IPS-NIHi7 (cell line): ENCODE results near the gene PAPOLA.
A peak's percentile ranks its signal among the peaks of the same experiment; 100 is the strongest.

Experiments used
- DNase-seq: peaks from one replicate; pipeline ENCODE4 v3.0.0; 2012; ENCODE audit warnings: mixed read lengths; ENCODE audit errors: extremely low spot score

Gene PAPOLA

DNA sequence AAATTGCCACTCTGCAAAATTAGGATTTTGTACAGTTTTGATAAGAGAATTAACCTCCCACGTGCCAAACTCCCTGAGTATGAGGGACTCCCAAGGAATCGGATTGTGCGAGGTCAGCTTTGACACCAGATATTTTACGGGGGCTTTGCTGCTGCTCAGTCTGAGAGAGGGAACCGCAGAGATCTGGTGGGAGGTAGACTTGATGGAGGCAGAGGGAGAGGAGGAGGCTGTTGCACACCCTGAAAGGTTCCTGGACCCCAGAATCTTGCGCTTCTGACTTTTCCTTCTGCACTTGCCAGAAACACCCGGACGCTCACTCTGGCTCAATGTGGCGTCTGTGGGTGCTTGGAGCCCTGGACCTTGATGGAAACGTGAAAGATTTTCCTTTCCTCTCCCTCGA lies 83.9 kb downstream of the PAPOLA start:
- no peak for DNase-seq

DNA sequence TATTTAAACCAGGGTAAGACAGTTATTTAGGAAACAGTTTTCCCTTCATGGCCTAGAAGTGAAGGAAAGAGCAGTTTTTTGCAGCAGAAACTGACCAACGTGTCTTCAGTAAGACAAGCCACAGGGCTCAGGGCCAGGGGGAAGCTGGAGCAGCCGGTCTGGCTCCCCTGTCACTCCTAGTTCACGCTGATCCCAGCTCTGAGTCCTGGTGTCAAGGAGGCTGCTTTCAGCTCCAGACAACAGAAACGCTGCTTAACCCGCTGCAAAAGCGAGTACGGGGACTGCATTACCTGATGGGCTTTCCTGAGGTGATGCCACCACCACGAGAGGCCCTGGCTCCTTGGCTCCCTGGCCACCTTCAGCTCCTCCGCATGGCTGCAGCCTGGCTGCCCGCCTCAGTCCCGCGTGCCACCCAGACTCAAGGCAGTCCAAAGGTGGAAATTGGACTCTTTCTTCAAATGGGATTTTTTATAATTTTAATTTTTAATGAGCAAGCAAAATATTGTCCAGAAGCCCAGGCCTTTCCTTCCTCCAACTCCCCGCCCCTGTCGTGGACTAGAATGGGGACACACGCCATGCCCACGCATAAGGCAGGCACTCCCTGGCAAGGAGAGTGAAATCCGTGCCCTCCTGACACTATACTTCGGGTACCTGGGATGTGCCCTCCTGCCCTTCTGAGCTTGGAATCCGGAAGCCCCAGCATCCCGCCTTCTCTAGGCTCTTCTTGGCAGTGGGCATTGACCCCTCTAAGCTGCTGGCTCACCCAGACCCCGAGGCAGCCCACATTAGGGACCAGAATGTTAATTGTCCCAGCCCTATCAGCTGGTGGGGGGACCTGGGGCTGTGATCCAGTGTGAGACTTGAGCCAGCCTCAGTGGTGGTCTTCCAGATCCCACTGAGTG lies 85.0 kb downstream of the PAPOLA start:
- no peak for DNase-seq

DNA sequence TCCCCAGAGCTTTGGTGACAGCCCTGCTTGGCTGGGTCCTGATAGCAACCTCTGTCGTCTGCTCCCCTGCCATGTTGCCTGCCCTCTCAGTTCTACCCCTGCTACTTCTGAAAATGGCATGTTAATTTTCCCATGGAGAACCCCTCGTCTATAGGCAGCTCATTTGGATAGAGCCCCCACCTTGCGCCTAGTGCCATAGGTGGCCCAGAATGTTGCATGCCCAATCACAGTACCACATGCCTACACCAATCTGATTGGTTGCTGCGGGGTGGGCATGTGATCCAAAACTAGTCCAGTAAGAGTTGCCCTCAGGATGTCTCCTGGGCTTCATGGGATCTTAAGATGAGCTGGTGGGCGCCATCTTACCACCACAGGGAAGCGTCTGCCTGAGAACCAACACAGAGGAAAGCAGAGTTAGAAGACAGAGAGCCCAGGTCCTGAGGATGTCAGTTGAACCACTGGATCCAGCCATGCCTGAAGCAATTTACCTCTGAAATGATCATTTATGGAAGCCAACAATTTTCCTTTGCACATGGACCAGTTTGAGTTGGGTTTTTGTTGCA lies 85.7 kb downstream of the PAPOLA start:
- DNase-seq = no peak

DNA sequence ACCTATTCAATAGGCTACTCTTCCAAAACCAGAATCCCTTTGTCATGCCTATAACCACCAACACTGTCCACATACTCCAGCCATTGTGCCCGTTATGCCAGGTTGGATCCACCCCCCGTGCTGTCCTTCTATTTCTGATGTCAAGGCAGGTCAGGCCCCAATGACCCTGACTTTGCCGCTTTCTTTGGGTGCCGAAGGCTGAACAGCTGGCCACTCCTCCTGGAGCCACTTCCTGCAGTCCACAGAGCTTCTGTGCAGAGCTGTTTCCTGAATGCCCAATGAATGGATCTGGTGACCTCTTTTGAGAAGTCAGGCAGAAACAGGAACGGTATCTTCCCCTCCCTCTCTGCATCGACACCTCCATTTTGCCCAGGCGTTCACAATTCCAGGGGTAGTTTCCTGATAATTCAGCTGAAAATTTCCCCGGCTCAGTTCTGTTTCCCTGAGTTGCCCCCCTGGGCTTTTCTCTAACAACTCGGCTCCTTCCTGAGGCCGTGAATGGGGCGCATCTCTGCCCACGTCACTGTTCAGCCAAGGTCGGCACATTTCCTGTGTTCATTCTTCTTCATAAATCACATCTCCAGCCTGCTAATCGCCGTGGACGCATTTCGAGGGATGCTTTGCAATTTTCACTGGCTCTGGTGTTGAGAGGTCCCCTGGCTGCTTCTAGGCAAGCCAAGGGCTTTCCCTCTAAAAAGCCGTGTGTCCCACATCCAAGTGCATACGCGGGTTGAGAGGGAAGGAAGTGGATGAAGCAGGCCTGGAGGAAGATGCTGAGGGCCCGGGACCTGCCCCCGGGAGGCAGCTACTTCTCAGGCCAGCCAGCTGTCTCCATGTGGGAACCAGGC lies 86.5 kb downstream of the PAPOLA start:
- DNase-seq = no peak

DNA sequence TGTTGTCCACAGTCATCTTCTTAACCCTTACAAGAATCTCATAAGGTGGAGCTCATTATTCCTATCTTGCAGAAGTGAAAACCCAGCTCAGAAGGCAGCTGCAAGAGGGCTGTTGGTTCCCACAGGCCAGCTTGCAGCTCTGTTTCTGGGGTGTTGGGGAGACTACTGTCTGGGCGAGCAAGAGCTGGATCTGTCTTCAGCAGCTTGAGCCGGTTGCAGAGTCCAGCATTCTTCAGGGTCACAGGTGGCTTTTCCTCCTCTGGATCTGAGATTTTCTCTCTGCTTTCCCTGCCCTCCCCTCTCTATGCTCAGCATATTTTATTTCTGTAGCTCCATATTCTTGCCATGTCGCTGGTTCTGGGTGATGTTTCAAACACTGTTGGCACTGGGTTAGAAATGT lies 87.4 kb downstream of the PAPOLA start:
- no peak for DNase-seq

DNA sequence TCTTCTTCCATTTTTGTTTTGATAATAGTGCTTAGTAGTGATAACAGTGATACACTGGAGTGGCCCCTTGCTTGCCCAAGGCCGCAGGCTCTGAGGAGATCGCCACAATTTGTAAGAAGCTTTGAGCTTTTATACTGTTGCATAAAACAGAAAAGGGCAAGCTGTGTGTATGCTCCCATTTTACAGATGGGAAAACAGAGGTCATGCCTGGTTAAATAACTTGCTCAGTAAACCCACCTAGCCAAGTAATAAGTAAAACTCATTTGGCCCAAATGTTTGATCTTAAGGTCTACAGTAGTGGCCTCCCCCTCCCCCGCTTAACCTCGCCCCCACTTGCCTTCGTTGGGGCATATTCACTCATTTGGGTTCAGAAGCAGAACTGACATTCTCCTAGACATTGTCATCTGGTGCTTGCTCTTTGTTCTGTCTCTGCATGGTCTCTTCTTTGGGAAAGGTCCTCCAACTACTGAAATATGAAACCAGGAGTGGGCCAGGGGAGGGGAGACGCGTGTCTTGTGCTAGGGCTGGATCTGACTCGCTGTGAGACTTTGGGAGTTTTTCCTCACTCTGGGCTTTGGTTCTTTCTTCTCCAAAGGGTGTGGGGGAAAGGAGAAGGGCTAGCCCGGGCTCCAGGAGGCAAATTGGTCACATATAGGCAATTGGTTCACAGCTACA lies 88.1 kb downstream of the PAPOLA start:
- DNase-seq = no peak

DNA sequence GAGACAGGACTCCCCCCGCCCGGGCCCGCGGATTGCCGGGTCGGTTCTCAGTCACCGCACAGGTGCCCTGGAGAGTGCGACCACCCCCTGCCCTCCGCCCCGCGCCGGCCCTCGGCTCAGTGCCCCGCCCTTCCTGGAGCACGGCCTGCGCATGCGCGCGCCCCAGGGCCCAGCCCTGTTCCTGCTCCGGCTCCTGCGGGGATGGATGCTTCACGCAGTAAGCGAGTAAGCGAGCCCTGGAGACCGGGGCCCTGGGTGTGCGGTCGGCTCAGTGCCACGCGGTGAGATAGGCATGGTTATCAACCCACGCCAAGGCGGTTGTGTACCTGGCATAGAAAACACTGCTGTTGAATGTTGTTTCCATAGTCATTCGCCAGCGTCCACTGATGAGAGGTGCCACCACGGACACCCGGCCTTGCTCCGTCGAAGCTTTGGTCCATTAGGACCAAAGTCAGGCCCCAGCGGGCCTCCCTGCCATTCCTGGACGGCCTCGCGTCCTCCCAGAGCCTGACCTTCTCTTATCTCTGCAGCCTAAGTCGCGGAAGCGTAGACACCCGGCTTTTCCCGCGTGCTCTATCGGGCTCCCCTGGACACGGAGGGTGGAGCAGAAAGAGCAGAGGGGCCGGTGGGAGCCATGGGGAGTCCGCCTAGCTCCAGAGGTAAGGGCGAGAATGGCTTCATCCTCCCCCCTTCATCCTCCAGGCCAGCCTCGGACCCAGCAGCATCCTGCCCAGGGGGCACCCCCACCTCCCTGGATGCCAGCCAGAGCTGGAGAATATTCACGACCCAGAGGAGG lies 90.6 kb downstream of the PAPOLA start:
- peak; percentile 96 for DNase-seq

DNA sequence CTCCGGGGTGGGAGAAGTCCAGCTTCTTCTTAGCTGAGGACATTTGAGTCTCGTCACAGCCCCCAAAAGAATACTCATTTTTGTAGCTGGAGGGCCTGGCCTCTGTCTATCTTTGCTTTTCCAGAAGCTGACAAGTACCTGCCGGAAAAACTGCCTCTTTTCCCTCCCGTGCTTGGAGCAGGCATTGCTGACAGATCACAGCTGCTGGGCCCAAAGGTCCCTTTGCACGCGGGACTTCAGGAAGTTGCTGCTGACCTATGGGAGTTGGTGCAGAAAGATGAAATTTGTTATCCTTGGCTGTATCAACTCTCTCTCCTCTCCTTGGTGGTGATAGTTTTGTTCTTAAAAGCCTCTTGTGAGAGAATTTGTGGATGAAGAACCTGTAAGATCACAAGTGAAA lies 92.8 kb downstream of the PAPOLA start:
- DNase-seq = no peak

DNA sequence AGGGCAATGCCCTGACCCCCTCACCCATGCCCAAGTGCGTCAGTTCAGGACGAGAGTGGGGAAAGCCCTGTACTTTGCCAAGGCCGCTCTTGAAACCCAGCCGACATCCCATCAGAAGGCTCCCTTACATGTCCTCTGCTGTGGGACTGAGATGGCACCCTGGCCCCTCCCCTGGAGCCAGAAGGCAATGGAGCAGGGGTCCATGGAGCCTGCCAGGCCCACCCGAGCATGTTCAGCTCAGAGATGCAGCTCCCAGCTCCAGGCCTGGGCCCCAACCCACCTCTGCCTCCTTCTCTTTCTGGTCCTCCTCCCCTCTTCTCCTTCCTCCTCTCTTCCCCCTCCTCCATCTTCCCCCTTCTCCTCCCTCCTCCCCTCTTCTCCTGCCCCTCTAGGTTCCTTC lies 95.5 kb downstream of the PAPOLA start:
- no peak for DNase-seq

DNA sequence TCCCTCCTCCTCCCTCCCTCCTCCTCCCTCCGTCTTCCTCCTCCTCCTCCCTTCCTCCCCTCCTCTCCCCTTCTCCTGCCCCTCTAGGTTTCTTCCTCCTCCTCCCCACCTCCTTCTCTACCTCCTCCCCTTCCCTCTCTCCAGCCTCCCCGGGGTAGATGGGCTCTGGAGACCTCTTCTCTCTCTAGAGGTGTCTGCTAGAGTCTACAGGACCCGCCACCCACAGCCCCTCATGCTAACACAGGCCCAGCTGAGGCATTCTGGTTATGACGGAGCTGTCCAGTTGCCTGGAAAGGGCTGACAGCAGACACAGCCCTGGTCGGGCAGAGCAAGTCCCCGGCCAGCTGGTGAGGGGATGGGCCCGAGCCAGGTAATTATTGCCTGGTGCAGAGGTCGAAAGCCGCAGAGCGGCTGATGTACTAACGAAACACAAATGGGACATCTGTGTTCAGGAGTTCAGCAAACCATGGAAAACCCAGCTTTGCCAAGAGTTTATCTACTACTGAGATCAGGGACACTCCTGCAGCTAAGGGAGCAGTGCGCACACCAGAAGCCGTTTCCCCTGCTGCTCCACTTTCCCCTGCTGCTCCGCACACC lies 96.2 kb downstream of the PAPOLA start:
- no peak for DNase-seq

DNA sequence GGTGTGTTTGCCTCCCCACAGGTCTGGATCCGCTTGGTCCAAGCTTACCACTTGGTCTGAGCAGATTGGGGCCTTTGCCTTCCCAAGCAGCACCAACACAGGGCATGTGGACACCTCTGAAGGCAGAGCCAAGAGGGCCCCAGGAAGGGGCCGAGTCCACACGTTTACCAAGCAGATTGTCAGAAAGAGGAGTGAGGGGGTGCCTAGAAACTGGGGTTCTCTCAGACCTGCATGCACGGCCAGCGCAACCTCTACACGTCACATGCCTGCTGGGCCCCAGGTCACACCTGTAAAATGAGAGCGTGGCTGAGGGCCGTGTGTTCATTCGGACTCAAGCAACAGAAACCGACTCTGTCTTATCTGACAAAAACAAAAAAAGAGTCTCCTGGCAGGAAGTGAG lies 96.9 kb downstream of the PAPOLA start:
- no peak for DNase-seq

DNA sequence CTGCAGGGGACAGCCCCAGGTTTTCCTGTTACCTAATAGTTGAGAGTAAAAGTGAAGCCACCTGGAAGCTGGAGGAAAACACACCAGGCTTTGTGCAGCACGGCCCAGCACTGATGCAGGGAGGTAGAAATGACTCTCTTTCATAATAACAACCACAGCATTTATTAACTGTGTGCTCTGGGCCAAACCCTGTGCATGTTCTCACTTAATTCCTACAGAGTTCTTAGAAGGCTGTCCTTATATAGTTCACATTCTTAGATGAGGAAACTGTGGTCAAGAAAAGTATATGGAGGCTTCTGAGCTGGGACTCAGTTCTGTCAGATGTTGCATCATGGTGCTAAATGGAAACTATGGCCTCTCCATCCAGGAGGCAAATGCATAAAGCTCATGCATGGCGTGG lies 100.0 kb downstream of the PAPOLA start:
- no peak for DNase-seq

DNA sequence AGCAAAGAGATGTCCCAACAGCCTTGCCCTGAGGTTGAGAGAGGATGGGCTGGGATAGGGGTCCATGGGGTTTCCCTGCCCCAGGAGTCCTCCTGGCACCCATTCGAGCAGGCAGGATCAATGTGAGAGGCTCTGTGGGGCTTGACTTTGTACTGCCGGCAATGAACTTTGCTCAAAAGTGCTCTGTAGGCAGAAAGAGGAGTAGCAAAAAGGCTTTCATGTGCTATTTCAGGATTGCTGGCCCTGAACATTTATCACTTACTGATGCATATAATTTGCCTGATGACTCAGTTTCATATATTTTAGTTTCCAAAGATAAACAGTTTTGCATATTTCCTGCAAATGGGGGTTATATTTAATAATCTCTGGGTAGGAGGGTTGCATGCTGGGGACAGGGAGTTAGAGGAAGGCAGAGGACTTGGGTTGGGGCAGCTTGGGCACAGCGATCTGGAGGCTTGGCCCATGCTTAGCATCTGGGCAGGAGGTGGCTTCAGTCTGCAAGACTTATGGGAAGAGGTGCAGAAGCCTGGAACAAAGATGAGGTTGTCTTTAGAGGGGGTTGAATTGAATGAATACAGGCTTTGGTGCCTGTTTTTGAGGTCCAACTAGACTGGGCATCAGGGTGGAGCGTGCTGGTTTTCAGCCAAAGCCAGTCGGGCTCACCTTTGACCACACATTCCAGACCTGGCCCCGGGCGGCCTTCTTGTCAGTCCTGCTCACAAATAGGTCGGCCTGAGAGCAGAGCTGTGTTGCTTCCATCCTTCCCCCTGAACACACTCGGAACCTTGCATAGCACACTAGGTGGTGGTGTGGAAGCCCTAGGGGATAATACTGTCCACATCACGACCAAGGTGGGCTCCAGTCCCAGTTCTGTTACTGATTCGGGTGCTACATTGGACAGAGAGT lies 101.4 kb downstream of the PAPOLA start:
- no peak for DNase-seq

DNA sequence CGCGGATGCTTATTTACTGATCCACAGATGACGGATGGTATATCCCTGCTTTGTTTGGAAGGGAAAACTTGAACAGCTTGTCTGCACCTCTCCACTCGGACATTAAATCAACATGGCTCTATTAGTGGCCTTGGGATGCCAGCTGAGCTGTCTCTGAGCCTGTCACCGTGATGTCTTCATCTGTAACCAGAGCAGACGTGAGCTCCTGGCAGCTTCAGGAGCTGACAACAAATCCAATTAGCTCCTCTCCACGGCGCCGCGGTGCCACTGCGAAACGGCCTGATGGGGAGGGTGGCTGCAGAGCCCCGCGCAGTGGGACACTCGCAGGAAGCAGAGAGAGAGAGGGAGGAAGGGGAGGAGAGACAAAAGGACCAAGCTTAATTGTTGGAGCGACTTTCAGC lies 112.3 kb downstream of the PAPOLA start:
- DNase-seq = no peak

DNA sequence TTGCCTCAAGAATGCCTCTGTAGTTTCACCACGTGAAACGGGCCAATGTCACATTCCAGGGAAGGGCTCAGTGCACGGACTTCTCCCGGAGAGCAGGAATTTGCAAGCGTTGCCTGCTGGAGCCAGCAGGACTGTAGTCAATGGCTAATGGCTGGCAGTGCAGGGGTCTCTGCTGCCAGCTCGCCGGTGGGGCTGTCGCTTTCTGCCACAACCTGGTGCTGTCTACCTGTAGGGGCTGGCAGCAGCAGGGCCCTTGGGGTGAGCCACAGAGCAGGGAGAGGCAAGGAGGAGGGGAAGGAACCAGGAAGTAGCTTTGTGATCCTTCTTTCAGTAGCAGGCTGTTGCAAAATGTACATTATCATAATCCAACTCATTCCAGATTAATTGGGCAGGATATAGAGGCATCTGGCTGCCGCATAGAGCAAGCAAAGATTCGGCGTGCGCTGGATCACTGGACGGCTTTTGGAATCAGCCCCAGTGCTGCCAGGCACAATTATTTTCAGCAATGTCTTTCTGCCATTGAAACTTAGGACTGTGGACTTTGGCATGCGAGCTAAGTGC lies 114.1 kb downstream of the PAPOLA start:
- DNase-seq = peak; percentile 63
